MM.1S (cell line): ENCODE results near the gene MED20.

Source experiments
- EZH2 ChIP-seq: fragments of 300-600 bp; sonication (generic); optimal IDR thresholded peaks from 2 replicates; pipeline ENCODE3; 2017; ENCODE audit warnings: low read depth, mild to moderate bottlenecking, antibody characterized with exemption, low read length, mixed read lengths
- TF ChIP-seq, protein P1 (sequence below): fragments of 300-600 bp; sonication (generic); IDR thresholded peaks from 2 replicates; pipeline ENCODE4 v1.5.1; 2016; ENCODE audit warnings: antibody characterized with exemption, low read length, mixed read lengths

DNA sequence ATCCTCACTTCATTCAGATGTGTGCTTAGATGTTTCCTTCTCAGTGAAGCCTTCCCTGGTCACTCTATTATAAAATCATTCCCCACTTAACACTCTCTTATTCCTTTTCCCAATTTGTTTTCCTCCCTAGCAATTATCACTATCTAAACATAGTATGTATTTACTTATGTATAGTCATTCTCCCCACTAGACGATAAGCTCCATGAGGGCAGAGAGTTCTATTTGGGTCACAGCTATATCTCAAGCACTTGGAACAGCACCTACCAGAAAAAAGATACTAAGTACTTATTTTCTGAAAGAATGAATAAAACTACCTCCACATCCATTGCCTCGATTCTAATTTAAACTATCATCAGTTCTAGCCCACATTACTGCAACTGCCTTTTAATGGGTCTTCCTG is 62.2 kb downstream of the MED20 start:
- TF ChIP-seq EZH2, result no peak
- TF ChIP-seq, protein P1, sequence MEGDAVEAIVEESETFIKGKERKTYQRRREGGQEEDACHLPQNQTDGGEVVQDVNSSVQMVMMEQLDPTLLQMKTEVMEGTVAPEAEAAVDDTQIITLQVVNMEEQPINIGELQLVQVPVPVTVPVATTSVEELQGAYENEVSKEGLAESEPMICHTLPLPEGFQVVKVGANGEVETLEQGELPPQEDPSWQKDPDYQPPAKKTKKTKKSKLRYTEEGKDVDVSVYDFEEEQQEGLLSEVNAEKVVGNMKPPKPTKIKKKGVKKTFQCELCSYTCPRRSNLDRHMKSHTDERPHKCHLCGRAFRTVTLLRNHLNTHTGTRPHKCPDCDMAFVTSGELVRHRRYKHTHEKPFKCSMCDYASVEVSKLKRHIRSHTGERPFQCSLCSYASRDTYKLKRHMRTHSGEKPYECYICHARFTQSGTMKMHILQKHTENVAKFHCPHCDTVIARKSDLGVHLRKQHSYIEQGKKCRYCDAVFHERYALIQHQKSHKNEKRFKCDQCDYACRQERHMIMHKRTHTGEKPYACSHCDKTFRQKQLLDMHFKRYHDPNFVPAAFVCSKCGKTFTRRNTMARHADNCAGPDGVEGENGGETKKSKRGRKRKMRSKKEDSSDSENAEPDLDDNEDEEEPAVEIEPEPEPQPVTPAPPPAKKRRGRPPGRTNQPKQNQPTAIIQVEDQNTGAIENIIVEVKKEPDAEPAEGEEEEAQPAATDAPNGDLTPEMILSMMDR, result no peak
